MM.1S (cell line): ENCODE data around the gene SH3PXD2A.

Source experiments
- EZH2 ChIP-seq: fragments of 300-600 bp; sonication (generic); optimal IDR thresholded peaks from 2 replicates; pipeline ENCODE3; 2017; ENCODE audit warnings: low read depth, mild to moderate bottlenecking, antibody characterized with exemption, low read length, mixed read lengths
- TF ChIP-seq, protein P1 (sequence below): fragments of 300-600 bp; sonication (generic); IDR thresholded peaks from 2 replicates; pipeline ENCODE4 v1.5.1; 2016; ENCODE audit warnings: antibody characterized with exemption, low read length, mixed read lengths

DNA sequence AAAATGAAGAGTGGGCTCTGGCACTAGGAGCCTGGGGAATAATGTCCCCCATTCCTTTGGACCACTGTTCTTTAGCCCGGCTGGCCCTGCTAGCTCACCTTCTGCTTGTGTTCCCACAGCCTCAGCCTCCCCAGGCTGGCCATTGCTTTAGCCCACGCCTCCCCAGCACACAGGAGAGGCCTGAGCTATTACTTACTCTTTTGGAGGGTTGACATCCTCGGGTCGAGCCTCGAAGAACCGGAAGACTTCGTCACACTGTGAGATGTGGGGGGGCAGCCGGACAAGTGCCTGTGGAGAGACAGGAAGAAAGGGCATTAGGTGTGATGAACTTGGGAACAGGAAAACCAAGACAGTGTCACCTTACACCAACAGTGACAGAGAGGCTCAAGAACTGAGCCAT is 131.3 kb downstream of the SH3PXD2A start:
- TF ChIP-seq EZH2 = no peak
- TF ChIP-seq, protein P1, sequence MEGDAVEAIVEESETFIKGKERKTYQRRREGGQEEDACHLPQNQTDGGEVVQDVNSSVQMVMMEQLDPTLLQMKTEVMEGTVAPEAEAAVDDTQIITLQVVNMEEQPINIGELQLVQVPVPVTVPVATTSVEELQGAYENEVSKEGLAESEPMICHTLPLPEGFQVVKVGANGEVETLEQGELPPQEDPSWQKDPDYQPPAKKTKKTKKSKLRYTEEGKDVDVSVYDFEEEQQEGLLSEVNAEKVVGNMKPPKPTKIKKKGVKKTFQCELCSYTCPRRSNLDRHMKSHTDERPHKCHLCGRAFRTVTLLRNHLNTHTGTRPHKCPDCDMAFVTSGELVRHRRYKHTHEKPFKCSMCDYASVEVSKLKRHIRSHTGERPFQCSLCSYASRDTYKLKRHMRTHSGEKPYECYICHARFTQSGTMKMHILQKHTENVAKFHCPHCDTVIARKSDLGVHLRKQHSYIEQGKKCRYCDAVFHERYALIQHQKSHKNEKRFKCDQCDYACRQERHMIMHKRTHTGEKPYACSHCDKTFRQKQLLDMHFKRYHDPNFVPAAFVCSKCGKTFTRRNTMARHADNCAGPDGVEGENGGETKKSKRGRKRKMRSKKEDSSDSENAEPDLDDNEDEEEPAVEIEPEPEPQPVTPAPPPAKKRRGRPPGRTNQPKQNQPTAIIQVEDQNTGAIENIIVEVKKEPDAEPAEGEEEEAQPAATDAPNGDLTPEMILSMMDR = no peak
